PC-3 (cell line): ENCODE measurements around the gene TCF7L1. TPM values are rescaled to one million over a fixed set of nuclear protein-coding genes. Genes with fewer than 3 reads are reported as not detected.
A peak's percentile ranks its signal among the peaks of the same experiment; 100 is the strongest.

ENCODE experiments used
- ATAC-seq: fragments of 200-7000 bp; cut with Tn5 transposase; 2 replicates; pipeline ENCODE4 v1.9.1; 2020; ENCODE audit warnings: mild to moderate bottlenecking, moderate library complexity
- BruUV-seq: library from RNA; stranded (reverse); fragments of 400-500 nt; replicated peaks from 2 replicates; lab custom pipeline; 2021; lab: Mats Ljungman, UMichigan
- CTCF ChIA-PET: fragments of 300-600 bp; sonication (Branson Sonifier 250); formaldehyde crosslinking; loops from one replicate; lab custom pipeline; 2022; ENCODE audit warnings: antibody characterized with exemption; lab: Charles Lee
- POLR2A ChIA-PET: fragments of 300-600 bp; sonication (Branson Sonifier 250); formaldehyde crosslinking; loops from one replicate; lab custom pipeline; 2022; ENCODE audit warnings: antibody characterized with exemption; ENCODE audit not compliant: unreplicated experiment; lab: Charles Lee
- DNase-seq: peaks from one replicate; pipeline ENCODE4 v3.0.0-alpha.2; 2015
- H2AFZ ChIP-seq: fragments of 300-600 bp; sonication (generic); 2 replicates; pipeline ENCODE4 v1.6.0; 2016; ENCODE audit warnings: antibody characterized with exemption, low read length
- H3F3A ChIP-seq: fragments of 300-600 bp; sonication (generic); one replicate; pipeline ENCODE4 v1.6.0; 2017; ENCODE audit warnings: antibody characterized with exemption, low read length, control low read depth, mild to moderate bottlenecking; ENCODE audit not compliant: unreplicated experiment
- H3K27ac ChIP-seq: fragments of 300-600 bp; sonication (generic); 2 replicates; pipeline ENCODE4 v1.5.1; 2016; ENCODE audit warnings: mild to moderate bottlenecking, low read length
- H3K27me3 ChIP-seq: fragments of 300-600 bp; sonication (generic); 2 replicates; pipeline ENCODE4 v1.6.1; 2016; ENCODE audit warnings: low read length, mixed read lengths
- H3K36me3 ChIP-seq: fragments of 300-600 bp; sonication (generic); 2 replicates; pipeline ENCODE4 v1.6.1; 2016; ENCODE audit warnings: low read depth, mixed run types, low read length, mixed read lengths
- H3K4me1 ChIP-seq: fragments of 300-600 bp; sonication (generic); 2 replicates; pipeline ENCODE4 v1.5.1; 2016; ENCODE audit warnings: low read length; ENCODE audit not compliant: insufficient read depth
- H3K4me2 ChIP-seq: fragments of 300-600 bp; sonication (generic); 2 replicates; pipeline ENCODE4 v1.6.0; 2016; ENCODE audit warnings: low read length
- H3K4me3 ChIP-seq: fragments of 300-600 bp; sonication (generic); 2 replicates; pipeline ENCODE4 v1.5.1; 2016; ENCODE audit warnings: mild to moderate bottlenecking, low read length, mixed read lengths
- H3K79me2 ChIP-seq: fragments of 300-600 bp; sonication (generic); 2 replicates; pipeline ENCODE4 v1.6.1; 2017; ENCODE audit warnings: low read length, mixed read lengths
- H3K9ac ChIP-seq: fragments of 300-600 bp; sonication (generic); 2 replicates; pipeline ENCODE4 v1.6.0; 2016; ENCODE audit warnings: mild to moderate bottlenecking, low read length
- H3K9me2 ChIP-seq: fragments of 300-600 bp; sonication (generic); replicated peaks from 2 replicates; pipeline ENCODE4 v1.6.1; 2016; ENCODE audit warnings: mixed run types, low read length, mixed read lengths
- H3K9me3 ChIP-seq: fragments of 300-600 bp; sonication (generic); 2 replicates; pipeline ENCODE4 v1.6.1; 2016; ENCODE audit warnings: low read length, mixed read lengths
- H4K20me1 ChIP-seq: fragments of 300-600 bp; sonication (generic); 2 replicates; pipeline ENCODE4 v1.6.1; 2016; ENCODE audit warnings: low read length, mixed read lengths
- EZH2 ChIP-seq: fragments of 300-600 bp; sonication (generic); IDR thresholded peaks from one replicate; pipeline ENCODE4 v1.6.1; 2017; ENCODE audit warnings: antibody characterized with exemption, mild to moderate bottlenecking, low read length; ENCODE audit not compliant: unreplicated experiment
- EZH2phosphoT487 ChIP-seq: fragments of 300-600 bp; sonication (generic); IDR thresholded peaks from 2 replicates; pipeline ENCODE4 v1.6.1; 2018; ENCODE audit warnings: mild to moderate bottlenecking, antibody characterized with exemption, low read length, borderline replicate concordance
- intact Hi-C: fragments of 100-400 bp; cut with micrococcal nuclease; formaldehyde crosslinking; loops from 2 replicates; pipeline ENCODE4 v1.9.0; 2023
- total RNA-seq: library from RNA; depleted of rRNA; stranded (reverse); fragments of >200 nt; gene quantifications from 2 replicates; pipeline ENCODE4 v1.2.3, GENCODE V29; 2014
- TF ChIP-seq, protein P1 (sequence below): fragments of 300-600 bp; sonication (generic); conservative IDR thresholded peaks from 2 replicates; pipeline ENCODE4 v1.5.1; 2017; ENCODE audit warnings: antibody characterized with exemption, low read depth, mild to moderate bottlenecking, low read length

Gene TCF7L1
- total RNA-seq, 1 experiment from 2014 or later: 1.8 TPM

DNA sequence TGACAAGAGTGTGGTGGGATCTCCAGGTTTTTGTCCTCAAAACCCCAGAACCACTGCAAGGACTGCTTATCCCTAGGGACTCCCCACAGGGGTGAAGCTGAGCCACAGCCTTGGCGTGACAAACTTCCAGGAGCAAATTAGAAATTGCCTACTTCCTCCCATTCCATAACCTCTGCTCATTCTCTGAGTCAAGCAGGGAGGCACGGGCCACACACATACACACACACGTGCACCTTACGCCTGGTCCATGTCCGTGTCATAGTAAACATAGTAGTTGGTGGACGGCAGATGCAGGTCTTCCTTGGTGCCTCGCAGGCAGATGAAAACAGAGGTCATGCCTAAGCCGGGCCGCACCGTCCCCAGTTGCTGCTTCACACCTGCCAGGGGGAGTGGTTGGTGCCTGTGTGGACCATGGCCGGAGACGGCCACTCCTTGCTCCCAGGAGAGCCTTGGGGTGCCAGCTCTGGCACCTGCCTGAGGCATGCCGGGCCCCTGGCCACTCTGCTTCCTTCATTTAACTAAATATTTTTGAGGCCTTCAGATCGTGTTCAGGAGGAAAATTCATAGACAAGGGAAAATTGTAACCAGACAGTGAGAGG, 211.3 kb downstream of the TCF7L1 start:
- Histone ChIP-seq H3K27me3 (no peaks in the 10 kb centered on the region), H3K27ac (no peak overlapping the region), H3K9me3 (no peaks in the 10 kb centered on the region), H3K4me3 (no peak overlapping the region), H3K36me3 (peaks cover 34% of the 10 kb centered on the region), H2AFZ (no peak overlapping the region), H4K20me1 (no peaks in the 10 kb centered on the region), H3K79me2 (no peaks in the 10 kb centered on the region), H3K4me1 (no peaks in the 10 kb centered on the region; the same call in 1 of the 2 replicates), H3K4me2 (no peak overlapping the region), H3K9me2 (no peaks in the 10 kb centered on the region), H3K9ac (no peak overlapping the region), H3F3A (no peaks in the 10 kb centered on the region)
- no TSS peak for BruUV-seq
- ChIA-PET POLR2A (no interaction called here), CTCF (no interaction called here)
- no peak for DNase-seq
- intact Hi-C loops: no loop called here
- TF ChIP-seq EZH2phosphoT487 (no peak), EZH2 (no peak)
- TF ChIP-seq, protein P1, sequence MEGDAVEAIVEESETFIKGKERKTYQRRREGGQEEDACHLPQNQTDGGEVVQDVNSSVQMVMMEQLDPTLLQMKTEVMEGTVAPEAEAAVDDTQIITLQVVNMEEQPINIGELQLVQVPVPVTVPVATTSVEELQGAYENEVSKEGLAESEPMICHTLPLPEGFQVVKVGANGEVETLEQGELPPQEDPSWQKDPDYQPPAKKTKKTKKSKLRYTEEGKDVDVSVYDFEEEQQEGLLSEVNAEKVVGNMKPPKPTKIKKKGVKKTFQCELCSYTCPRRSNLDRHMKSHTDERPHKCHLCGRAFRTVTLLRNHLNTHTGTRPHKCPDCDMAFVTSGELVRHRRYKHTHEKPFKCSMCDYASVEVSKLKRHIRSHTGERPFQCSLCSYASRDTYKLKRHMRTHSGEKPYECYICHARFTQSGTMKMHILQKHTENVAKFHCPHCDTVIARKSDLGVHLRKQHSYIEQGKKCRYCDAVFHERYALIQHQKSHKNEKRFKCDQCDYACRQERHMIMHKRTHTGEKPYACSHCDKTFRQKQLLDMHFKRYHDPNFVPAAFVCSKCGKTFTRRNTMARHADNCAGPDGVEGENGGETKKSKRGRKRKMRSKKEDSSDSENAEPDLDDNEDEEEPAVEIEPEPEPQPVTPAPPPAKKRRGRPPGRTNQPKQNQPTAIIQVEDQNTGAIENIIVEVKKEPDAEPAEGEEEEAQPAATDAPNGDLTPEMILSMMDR: no peak
- ATAC-seq: no peak

DNA sequence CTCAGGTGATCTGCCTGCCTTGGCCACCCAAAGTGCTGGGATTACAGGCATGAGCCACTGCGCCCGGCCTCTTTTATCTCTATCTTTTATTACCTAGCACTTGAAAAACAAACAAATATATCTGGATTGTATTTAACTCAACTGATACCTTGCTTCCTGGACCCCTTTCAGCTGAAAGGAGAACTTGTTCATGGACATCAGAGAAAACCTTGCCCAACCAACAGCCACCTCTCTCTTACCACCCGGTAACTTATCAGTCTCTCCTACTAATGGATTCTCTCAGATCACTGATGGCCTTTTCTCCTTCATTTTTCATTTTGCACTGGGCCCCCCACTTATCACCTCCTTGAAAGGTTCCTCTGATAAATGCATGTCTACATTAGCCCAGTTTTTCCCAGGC, 214.4 kb downstream of the TCF7L1 start:
- H3K9me2 ChIP-seq: no peaks in the 10 kb centered on the region
- H3F3A ChIP-seq: no peaks in the 10 kb centered on the region
- H3K9me3 ChIP-seq: no peaks in the 10 kb centered on the region
- ATAC-seq (no peak), DNase-seq (no peak)
- BruUV-seq: no TSS peak
- H3K27me3 ChIP-seq: no peaks in the 10 kb centered on the region
- H2AFZ ChIP-seq: no peak overlapping the region
- peaks cover 1% of the 10 kb centered on the region; the same call in 1 of the 2 replicates for H4K20me1 ChIP-seq
- no peak overlapping the region for H3K4me3 ChIP-seq
- no peak overlapping the region for H3K9ac ChIP-seq
- TF ChIP-seq EZH2: no peak
- TF ChIP-seq, protein P1: no peak
- no peak overlapping the region for H3K27ac ChIP-seq
- H3K4me1 ChIP-seq: peaks cover 2% of the 10 kb centered on the region; the same call in 1 of the 2 replicates
- H3K79me2 ChIP-seq: peaks cover 11% of the 10 kb centered on the region
- intact Hi-C loops: no loop called here
- ChIA-PET POLR2A (no interaction called here), CTCF (no interaction called here)
- H3K4me2 ChIP-seq: no peak overlapping the region
- peaks cover 53% of the 10 kb centered on the region for H3K36me3 ChIP-seq

DNA sequence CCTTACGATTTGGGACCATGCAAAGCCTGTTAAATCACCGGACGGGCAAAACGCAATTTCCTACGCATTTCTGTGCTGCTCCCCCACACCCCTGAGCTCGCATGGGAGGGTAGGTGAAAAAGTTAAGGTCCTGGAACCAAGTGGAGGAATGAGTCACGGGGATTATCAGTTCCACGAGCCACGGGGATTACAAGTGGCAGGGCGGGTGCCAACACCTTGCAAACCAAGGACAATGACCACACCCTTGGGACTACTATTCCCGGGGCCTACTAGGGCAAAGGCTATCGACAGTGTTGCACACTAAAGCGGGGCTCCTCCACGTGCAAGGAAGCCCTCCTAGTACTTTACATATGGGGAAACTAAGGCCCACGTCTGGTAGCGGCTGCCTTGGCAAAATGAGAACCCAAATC, 220.7 kb downstream of the TCF7L1 start:
- peaks cover 49% of the 10 kb centered on the region for H3K79me2 ChIP-seq
- peak overlapping the region; percentile 93 for H3K4me2 ChIP-seq
- intact Hi-C loops: loop anchor here (1.0 to 5.0 kb wide), 2 partner anchors 15 to 53 kb away; no protein-coding TSS in a partner anchor
- TF ChIP-seq, protein P1: no peak
- peak overlapping the region; percentile 61 for H3K27ac ChIP-seq
- no peaks in the 10 kb centered on the region for H3F3A ChIP-seq
- H3K27me3 ChIP-seq: no peaks in the 10 kb centered on the region
- TSS peak; percentile 77 for BruUV-seq
- CTCF ChIA-PET: interaction anchor here (0.6 kb wide), 1 partner anchor 242 kb away, joined by 3 read pairs; the partner anchor contains the start of gene RNF181
- peak overlapping the region; percentile 89 for H3K9ac ChIP-seq
- peaks cover 26% of the 10 kb centered on the region for H3K36me3 ChIP-seq
- POLR2A ChIA-PET: interaction anchor here (0.7 to 1.3 kb wide), 2 partner anchors 67 to 185 kb away, joined by 4 read pairs; partner anchors contain the start of gene MAT2A
- peak overlapping the region; percentile 84 for H3K4me3 ChIP-seq
- no peaks in the 10 kb centered on the region for H3K9me2 ChIP-seq
- H4K20me1 ChIP-seq: peaks cover 12% of the 10 kb centered on the region; the same call in 1 of the 2 replicates
- DNase-seq: peak; percentile 51
- peak; percentile 45 for ATAC-seq
- H3K4me1 ChIP-seq: peaks cover 32% of the 10 kb centered on the region
- H2AFZ ChIP-seq: peak overlapping the region; percentile 44
- H3K9me3 ChIP-seq: no peaks in the 10 kb centered on the region
